HFF-Myc (cell line): Measurements from ENCODE around the gene GPN2.

ENCODE experiments used
- DNase-seq: peaks from one replicate; pipeline ENCODE4 v3.0.0-alpha.2; 2011; ENCODE audit warnings: low read depth; ENCODE audit errors: extremely low read depth
- H3K4me3 ChIP-seq: replicated peaks from 2 replicates; pipeline ENCODE4 v1.5.1; 2011; ENCODE audit warnings: low read depth, mild to moderate bottlenecking, control low read depth, low read length
- TF ChIP-seq, protein P1 (sequence below): IDR thresholded peaks from 2 replicates; pipeline ENCODE4 v1.5.1; 2012; ENCODE audit warnings: mild to moderate bottlenecking, low read depth, low read length, control low read depth; ENCODE audit errors: missing control alignments

The GPN2 gene

GRCh38 chr1:26922901-26923300 is 32.8 kb upstream of the GPN2 start:
- peak overlapping the region; percentile 97 for H3K4me3 ChIP-seq
- TF ChIP-seq, protein P1, sequence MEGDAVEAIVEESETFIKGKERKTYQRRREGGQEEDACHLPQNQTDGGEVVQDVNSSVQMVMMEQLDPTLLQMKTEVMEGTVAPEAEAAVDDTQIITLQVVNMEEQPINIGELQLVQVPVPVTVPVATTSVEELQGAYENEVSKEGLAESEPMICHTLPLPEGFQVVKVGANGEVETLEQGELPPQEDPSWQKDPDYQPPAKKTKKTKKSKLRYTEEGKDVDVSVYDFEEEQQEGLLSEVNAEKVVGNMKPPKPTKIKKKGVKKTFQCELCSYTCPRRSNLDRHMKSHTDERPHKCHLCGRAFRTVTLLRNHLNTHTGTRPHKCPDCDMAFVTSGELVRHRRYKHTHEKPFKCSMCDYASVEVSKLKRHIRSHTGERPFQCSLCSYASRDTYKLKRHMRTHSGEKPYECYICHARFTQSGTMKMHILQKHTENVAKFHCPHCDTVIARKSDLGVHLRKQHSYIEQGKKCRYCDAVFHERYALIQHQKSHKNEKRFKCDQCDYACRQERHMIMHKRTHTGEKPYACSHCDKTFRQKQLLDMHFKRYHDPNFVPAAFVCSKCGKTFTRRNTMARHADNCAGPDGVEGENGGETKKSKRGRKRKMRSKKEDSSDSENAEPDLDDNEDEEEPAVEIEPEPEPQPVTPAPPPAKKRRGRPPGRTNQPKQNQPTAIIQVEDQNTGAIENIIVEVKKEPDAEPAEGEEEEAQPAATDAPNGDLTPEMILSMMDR: no peak
- no peak for DNase-seq

- no peak for DNase-seq
- peak overlapping the region; percentile 97 for H3K4me3 ChIP-seq
- TF ChIP-seq, protein P1: no peak
These were observed 32.3 kb upstream of the GPN2 start for GRCh38 chr1:26922431-26922729.

DNA sequence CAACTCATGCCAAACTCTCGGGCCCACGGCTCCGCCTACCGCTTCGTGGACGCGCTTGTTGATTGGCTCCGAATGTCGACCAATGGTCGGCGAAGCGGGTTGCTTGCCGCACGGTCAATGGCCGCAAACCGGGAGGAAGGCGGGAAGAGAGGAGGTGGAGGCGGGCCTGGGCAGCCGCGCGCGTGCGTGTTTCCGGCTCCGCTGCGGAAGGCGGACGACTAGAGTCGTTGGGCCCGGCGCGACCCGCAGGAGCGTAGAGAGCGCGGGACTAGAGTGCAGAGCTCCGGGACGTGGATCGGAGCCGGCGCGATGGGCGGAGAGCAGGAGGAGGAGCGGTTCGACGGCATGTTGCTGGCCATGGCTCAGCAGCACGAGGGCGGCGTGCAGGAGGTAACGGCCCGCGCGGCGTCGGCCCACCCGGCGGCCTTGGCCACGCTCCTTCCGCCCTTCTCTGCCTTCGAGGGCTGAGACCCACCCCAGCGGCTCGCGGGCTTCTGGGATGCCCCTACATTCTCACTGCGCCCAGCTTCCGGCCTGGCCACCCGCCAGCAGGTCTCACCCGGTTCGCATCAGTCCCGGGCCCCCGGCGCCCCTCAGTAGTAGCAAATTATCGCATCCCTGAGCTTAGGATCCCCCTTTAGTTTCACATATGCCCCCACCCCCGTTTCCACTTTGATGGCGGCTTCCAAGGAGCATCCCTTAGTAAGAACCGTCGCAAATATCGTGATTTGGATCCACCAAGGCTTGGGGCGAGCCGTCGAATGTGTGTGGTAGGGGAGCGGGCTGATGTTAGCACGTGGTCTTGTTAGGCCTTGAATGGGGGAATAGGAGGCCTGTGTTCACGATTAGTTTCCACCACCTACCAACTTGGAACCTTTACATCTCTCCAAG is 31.7 kb upstream of the GPN2 start, which contains the start of gene NUDC:
TSS of gene NUDC (plus strand) at position 204 of the 891 bp plus-strand sequence. CDS start at position 310, 106 bp downstream.
- TF ChIP-seq, protein P1: no peak
- DNase-seq: peak; percentile 93
- peak within 1 kb of the TSS; percentile 97 for H3K4me3 ChIP-seq

GRCh38 chr1:26921126-26921539 is 31.1 kb upstream of the GPN2 start:
- no peak for DNase-seq
- TF ChIP-seq, protein P1: no peak
- H3K4me3 ChIP-seq: peak overlapping the region; percentile 97

- DNase-seq: no peak
- H3K4me3 ChIP-seq: no peak overlapping the region
- TF ChIP-seq, protein P1: no peak
These were observed 25.2 kb upstream of the GPN2 start for GRCh38 chr1:26915204-26915842.

DNA sequence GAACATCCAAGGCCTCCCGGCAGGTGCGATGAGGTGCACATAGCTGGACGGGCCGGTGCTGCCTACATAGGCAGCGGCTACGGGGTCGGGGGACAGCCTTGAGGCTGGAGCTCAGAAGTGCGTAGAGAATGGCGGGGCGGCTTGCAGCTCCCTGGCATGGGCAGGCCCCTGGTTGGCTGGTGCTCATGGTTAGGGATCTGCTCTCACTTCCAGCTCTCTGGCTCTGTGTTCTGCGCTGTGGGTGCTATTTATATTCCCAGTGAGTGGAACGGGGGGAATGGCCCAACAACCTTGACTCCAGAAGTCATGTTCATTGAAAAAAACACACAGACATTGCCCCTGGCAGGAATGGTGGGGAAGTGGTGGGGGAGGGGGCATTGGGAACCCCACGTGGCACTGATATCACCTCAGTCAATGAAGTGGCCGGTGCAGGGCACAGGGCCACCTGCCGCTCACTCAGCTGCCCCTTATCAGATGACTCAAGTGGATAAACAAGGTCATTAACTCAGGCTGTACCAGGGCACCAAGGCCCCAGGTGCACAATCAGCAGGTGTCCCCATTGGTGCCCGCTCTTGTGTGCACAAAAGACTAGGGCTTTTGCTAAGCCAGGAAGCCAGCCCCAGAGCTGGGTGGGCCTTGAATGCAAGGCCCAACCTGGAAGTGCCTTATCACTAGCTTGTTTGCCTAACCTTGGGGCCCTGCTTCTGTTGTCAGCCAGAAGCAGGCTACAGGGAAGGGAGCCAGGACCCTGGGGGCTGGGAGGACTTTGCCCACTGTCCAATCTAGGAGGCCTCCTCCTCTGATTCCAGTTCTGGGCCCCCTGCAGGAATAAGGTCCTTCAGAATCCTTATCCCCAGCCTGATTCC is 23.9 kb upstream of the GPN2 start, which contains the start of gene NR0B2:
TSS of gene NR0B2 (minus strand) at position 222 of the 866 bp plus-strand sequence. CDS start at position 187, 35 bp downstream.
- no peak for DNase-seq
- TF ChIP-seq, protein P1: no peak
- H3K4me3 ChIP-seq: no peak within 1 kb of the TSS
